Liver (tissue), 9 donors: Measurements from ENCODE around the gene DLGAP5. TPM values are rescaled to one million over a fixed set of nuclear protein-coding genes. Genes with fewer than 3 reads are reported as not detected.

Experiments used
- DNase-seq: peaks from one replicate; pipeline ENCODE4 v3.0.0-alpha.2; 2017; ENCODE audit warnings: low spot score
- H3K27ac ChIP-seq, 2 donors: one replicate each; pipeline ENCODE4 v1.7.0; 2013; ENCODE audit warnings: inconsistent platforms in 2 of 2, low read length in 2 of 2, control low read depth in 1 of 2, low read depth in 1 of 2, mild to moderate bottlenecking in 1 of 2
- H3K27me3 ChIP-seq, 4 donors: one replicate each; pipeline versions ENCODE4 v1.6.1 to v1.7.0; 2013; ENCODE audit warnings: low read length in 3 of 4, inconsistent platforms in 1 of 4, mild to moderate bottlenecking in 1 of 4, moderate library complexity in 1 of 4; ENCODE audit not compliant: control insufficient read depth in 4 of 4, insufficient read depth in 4 of 4
- H3K36me3 ChIP-seq, 4 donors: one replicate each; pipeline versions ENCODE4 v1.6.1 to v1.7.0; 2013; ENCODE audit warnings: low read length in 3 of 4, mild to moderate bottlenecking in 3 of 4, low read depth in 1 of 4, moderate library complexity in 1 of 4; ENCODE audit not compliant: control insufficient read depth in 4 of 4, insufficient read depth in 3 of 4
- H3K4me1 ChIP-seq, 4 donors: one replicate each; pipeline versions ENCODE4 v1.6.1 to v1.7.0; 2013; ENCODE audit warnings: low read length in 3 of 4, mild to moderate bottlenecking in 3 of 4, moderate library complexity in 1 of 4; ENCODE audit not compliant: control insufficient read depth in 4 of 4, insufficient read depth in 4 of 4
- H3K4me3 ChIP-seq, 3 donors: one replicate each; pipeline versions ENCODE4 v1.6.1 to v1.7.0; 2013; ENCODE audit warnings: low read length in 3 of 3, control low read depth in 1 of 3, low read depth in 1 of 3, mild to moderate bottlenecking in 1 of 3
- H3K9ac ChIP-seq, 2 donors: one replicate each; pipeline ENCODE4 v1.7.0; 2013; ENCODE audit warnings: low read length in 2 of 2, mild to moderate bottlenecking in 2 of 2, moderate library complexity in 2 of 2, control low read depth in 1 of 2, low read depth in 1 of 2
- H3K9me3 ChIP-seq, 4 donors: one replicate each; pipeline versions ENCODE4 v1.6.1 to v1.7.0; 2013; ENCODE audit warnings: low read length in 3 of 4; ENCODE audit not compliant: control insufficient read depth in 4 of 4
- EGR1 ChIP-seq, 2 donors: IDR thresholded peaks; 2 replicates each; pipeline ENCODE4 v1.6.1; 2016 to 2018; ENCODE audit warnings: antibody characterized with exemption in 2 of 2, low read depth in 2 of 2
- FOXA1 ChIP-seq: IDR thresholded peaks from 2 replicates; pipeline ENCODE4 v1.6.1; 2016; ENCODE audit warnings: antibody characterized with exemption
- FOXA2 ChIP-seq: IDR thresholded peaks from 2 replicates; pipeline ENCODE4 v1.6.1; 2016; ENCODE audit warnings: antibody characterized with exemption
- HNF4A ChIP-seq, 2 donors: conservative IDR thresholded peaks; 2 replicates each; pipeline ENCODE4 v1.6.1; 2016; ENCODE audit warnings: antibody characterized with exemption in 2 of 2, mild to moderate bottlenecking in 2 of 2
- HNF4G ChIP-seq: IDR thresholded peaks from 2 replicates; pipeline ENCODE4 v1.6.1; 2016; ENCODE audit warnings: antibody characterized with exemption
- JUND ChIP-seq, 2 donors: IDR thresholded peaks; 2 replicates each; pipeline ENCODE4 v1.6.1; 2016; ENCODE audit warnings: antibody characterized with exemption in 2 of 2
- NR2F2 ChIP-seq: IDR thresholded peaks from 2 replicates; pipeline ENCODE4 v1.6.1; 2016; ENCODE audit warnings: antibody characterized with exemption
- RAD21 ChIP-seq, 2 donors: IDR thresholded peaks; 2 replicates each; pipeline ENCODE4 v1.6.1; 2016; ENCODE audit warnings: antibody characterized with exemption in 2 of 2, mild to moderate bottlenecking in 2 of 2
- RXRA ChIP-seq, 2 donors: IDR thresholded peaks; 2 replicates each; pipeline ENCODE4 v1.6.1; 2017 to 2018; ENCODE audit warnings: antibody characterized with exemption in 2 of 2, mild to moderate bottlenecking in 1 of 2
- SP1 ChIP-seq: IDR thresholded peaks from 2 replicates; pipeline ENCODE4 v1.6.1; 2018; ENCODE audit warnings: antibody characterized with exemption, mild to moderate bottlenecking
- TAF1 ChIP-seq: conservative IDR thresholded peaks from 2 replicates; pipeline ENCODE4 v1.6.1; 2016; ENCODE audit warnings: antibody characterized with exemption, mild to moderate bottlenecking
- WGBS: extraction: QIAGEN DNeasy Blood & Tissue Kit; methylation state at CpG from one replicate; pipeline ENCODE4 v1.1.7; 2013; 5-methylcytosine and 5-hydroxymethylcytosine counted together
- polyA plus RNA-seq, 2 donors: library from polyadenylated mRNA; stranded (reverse) in 1 of 2; unstranded in 1 of 2; fragments of 200-250 nt in 1 of 2; fragments of >200 nt in 1 of 2; fragmentation: Nextera tagmentation in 1 of 2; extraction: Ambion mirVana in 1 of 2; gene quantifications; one replicate each; pipeline versions ENCODE4 v1.2.1 to v1.2.3, GENCODE V29; 2013 to 2015
- total RNA-seq, 2 donors: library from RNA; depleted of rRNA; stranded (reverse); fragments of >200 nt; gene quantifications; one replicate each; pipeline ENCODE4 v1.2.3, GENCODE V29; 2014
- TF ChIP-seq, protein P1 (sequence below): fragments of 150-350 bp; IDR thresholded peaks from 2 replicates; pipeline ENCODE4 v1.5.1; 2017; ENCODE audit warnings: improper control_type of control experiment, low read depth, low read length; ENCODE audit not compliant: missing input control
- TF ChIP-seq, protein P2 (sequence below): IDR thresholded peaks from 2 replicates; pipeline ENCODE4 v1.6.1; 2016; ENCODE audit warnings: antibody characterized with exemption, mild to moderate bottlenecking
- TF ChIP-seq, protein P3 (sequence below): IDR thresholded peaks from 2 replicates; pipeline ENCODE4 v1.6.1; 2016; ENCODE audit warnings: antibody characterized with exemption
- TF ChIP-seq, protein P4 (sequence below): IDR thresholded peaks from 2 replicates; pipeline ENCODE4 v1.6.1; 2016; ENCODE audit warnings: antibody characterized with exemption
- TF ChIP-seq, protein P5 (sequence below): IDR thresholded peaks from 2 replicates; pipeline ENCODE4 v1.6.1; 2016; ENCODE audit warnings: antibody characterized with exemption
- donor health status: healthy.
- donor health status: healthy.
- donor health status: healthy.
- donor health status: healthy.
- donor health status: healthy.

Gene DLGAP5
- total and polyA plus RNA-seq, 4 donors: under 0.01 to 42.5 (median 0.70) TPM

DNA sequence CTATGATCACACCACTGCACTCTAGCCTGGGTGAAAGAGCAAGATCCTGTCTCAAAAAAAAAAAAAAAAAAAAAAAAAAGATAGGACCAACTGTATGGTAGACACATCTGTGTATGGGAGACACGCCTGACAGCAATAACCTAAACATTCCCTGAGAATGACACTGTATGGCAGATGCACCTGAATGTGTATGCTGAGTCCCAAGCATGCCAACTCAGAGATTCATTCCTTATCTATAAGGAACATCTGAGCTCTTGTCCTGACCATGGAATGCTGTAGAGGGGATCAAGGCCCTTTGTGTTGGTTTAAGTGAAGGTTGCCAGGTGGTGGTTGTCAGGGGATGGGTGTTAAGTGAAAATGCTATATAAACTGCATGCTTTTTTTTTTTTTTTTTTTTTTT, 81.5 kb downstream of the DLGAP5 start:
- H3K36me3 ChIP-seq: no peaks in the 10 kb centered on the region
- no peaks in the 10 kb centered on the region for H3K9me3 ChIP-seq
- H3K27ac ChIP-seq: no peak overlapping the region
- no peak for TF ChIP-seq HNF4A (conservative IDR thresholded peaks at IDR 0.05)
- TF ChIP-seq FOXA2: no peak
- no peak for TF ChIP-seq RAD21 (IDR thresholded peaks at IDR 0.05)
- no peak for TF ChIP-seq NR2F2
- TF ChIP-seq, protein P1, sequence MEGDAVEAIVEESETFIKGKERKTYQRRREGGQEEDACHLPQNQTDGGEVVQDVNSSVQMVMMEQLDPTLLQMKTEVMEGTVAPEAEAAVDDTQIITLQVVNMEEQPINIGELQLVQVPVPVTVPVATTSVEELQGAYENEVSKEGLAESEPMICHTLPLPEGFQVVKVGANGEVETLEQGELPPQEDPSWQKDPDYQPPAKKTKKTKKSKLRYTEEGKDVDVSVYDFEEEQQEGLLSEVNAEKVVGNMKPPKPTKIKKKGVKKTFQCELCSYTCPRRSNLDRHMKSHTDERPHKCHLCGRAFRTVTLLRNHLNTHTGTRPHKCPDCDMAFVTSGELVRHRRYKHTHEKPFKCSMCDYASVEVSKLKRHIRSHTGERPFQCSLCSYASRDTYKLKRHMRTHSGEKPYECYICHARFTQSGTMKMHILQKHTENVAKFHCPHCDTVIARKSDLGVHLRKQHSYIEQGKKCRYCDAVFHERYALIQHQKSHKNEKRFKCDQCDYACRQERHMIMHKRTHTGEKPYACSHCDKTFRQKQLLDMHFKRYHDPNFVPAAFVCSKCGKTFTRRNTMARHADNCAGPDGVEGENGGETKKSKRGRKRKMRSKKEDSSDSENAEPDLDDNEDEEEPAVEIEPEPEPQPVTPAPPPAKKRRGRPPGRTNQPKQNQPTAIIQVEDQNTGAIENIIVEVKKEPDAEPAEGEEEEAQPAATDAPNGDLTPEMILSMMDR: no peak
- TF ChIP-seq, protein P2, sequence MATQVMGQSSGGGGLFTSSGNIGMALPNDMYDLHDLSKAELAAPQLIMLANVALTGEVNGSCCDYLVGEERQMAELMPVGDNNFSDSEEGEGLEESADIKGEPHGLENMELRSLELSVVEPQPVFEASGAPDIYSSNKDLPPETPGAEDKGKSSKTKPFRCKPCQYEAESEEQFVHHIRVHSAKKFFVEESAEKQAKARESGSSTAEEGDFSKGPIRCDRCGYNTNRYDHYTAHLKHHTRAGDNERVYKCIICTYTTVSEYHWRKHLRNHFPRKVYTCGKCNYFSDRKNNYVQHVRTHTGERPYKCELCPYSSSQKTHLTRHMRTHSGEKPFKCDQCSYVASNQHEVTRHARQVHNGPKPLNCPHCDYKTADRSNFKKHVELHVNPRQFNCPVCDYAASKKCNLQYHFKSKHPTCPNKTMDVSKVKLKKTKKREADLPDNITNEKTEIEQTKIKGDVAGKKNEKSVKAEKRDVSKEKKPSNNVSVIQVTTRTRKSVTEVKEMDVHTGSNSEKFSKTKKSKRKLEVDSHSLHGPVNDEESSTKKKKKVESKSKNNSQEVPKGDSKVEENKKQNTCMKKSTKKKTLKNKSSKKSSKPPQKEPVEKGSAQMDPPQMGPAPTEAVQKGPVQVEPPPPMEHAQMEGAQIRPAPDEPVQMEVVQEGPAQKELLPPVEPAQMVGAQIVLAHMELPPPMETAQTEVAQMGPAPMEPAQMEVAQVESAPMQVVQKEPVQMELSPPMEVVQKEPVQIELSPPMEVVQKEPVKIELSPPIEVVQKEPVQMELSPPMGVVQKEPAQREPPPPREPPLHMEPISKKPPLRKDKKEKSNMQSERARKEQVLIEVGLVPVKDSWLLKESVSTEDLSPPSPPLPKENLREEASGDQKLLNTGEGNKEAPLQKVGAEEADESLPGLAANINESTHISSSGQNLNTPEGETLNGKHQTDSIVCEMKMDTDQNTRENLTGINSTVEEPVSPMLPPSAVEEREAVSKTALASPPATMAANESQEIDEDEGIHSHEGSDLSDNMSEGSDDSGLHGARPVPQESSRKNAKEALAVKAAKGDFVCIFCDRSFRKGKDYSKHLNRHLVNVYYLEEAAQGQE: no peak
- DNase-seq: no peak
- no peak overlapping the region for H3K9ac ChIP-seq
- no peak overlapping the region for H3K4me3 ChIP-seq
- H3K4me1 ChIP-seq: no peaks in the 10 kb centered on the region
- WGBS: 100% methylated on average over 1 of the region's 1 CpG
- no peaks in the 10 kb centered on the region for H3K27me3 ChIP-seq

DNA sequence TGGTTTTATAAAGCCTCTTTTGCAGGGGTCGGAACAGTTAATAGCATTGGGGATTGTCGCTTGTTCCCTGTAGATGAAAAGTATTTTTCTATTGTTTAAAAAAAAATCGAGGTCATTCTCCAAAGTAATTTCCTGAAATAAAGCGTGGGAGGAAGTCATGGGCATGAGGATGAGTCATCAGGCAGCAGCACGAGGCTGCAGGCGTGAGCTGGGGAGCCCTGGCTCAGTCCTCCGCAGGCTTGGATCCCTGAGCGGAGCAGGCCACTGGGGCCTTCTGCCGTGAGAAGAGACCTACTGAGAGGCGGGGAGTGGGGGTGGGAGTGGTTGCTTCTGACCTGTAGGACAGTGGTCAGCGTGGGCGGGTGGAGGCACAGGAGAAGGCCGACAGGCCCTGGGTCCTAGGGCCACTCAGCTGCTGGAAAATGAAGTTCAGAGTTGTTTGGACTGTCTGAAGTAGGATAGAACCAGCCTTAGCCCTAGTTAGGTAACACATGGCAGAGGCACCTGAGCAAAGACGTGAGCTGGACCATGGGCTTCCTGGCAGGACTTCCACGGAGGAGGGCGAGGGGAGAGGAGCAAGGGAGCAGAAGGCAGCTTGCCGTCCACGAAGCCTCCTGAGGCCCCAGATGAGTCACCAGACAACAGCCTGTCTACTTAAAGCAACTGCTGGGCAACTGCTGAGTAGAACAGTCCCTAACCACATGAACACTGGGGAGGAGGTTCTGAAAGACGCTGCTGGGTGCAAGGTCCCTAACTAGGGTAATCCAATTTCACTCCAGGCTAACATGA, 83.4 kb downstream of the DLGAP5 start:
- TF ChIP-seq SP1 (peak; percentile 40), HNF4A (conservative IDR thresholded peaks at IDR 0.05) (no peak), TAF1 (no peak), HNF4G (no peak), NR2F2 (peak; percentile 35), RAD21 (IDR thresholded peaks at IDR 0.05) (no peak), JUND (IDR thresholded peaks at IDR 0.05) (peak; percentile 97), EGR1 (IDR thresholded peaks at IDR 0.05; ENCODE audit: low read depth in 2 of 2) (peak in 1 of 2 donors; percentile 75), FOXA2 (no peak), RXRA (IDR thresholded peaks at IDR 0.05) (no peak), FOXA1 (no peak)
- TF ChIP-seq, protein P3, sequence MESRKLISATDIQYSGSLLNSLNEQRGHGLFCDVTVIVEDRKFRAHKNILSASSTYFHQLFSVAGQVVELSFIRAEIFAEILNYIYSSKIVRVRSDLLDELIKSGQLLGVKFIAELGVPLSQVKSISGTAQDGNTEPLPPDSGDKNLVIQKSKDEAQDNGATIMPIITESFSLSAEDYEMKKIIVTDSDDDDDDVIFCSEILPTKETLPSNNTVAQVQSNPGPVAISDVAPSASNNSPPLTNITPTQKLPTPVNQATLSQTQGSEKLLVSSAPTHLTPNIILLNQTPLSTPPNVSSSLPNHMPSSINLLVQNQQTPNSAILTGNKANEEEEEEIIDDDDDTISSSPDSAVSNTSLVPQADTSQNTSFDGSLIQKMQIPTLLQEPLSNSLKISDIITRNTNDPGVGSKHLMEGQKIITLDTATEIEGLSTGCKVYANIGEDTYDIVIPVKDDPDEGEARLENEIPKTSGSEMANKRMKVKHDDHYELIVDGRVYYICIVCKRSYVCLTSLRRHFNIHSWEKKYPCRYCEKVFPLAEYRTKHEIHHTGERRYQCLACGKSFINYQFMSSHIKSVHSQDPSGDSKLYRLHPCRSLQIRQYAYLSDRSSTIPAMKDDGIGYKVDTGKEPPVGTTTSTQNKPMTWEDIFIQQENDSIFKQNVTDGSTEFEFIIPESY: no peak
- TF ChIP-seq, protein P1: no peak
- TF ChIP-seq, protein P4, sequence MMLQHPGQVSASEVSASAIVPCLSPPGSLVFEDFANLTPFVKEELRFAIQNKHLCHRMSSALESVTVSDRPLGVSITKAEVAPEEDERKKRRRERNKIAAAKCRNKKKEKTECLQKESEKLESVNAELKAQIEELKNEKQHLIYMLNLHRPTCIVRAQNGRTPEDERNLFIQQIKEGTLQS: no peak
- TF ChIP-seq, protein P5, sequence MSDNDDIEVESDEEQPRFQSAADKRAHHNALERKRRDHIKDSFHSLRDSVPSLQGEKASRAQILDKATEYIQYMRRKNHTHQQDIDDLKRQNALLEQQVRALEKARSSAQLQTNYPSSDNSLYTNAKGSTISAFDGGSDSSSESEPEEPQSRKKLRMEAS: peak; percentile 40
- Histone ChIP-seq H3K9me3 (no peaks in the 10 kb centered on the region), H3K27ac (peak overlapping the region; percentile 44 to 53), H3K36me3 (no peaks in the 10 kb centered on the region), H3K4me1 (no peaks in the 10 kb centered on the region), H3K9ac (peak overlapping the region in 1 of 2 donors; percentile 44), H3K4me3 (no peak overlapping the region), H3K27me3 (no peaks in the 10 kb centered on the region)
- WGBS: 61% methylated on average over 19 of the region's 19 CpGs
- no peak for DNase-seq
